IPS-18c (cell line): ENCODE results near the gene KLF2.

Experiments
- H3K4me3 ChIP-seq: 2 replicates; pipeline ENCODE4 v1.7.0; 2013; ENCODE audit warnings: low read depth, mild to moderate bottlenecking, low read length, moderate library complexity; ENCODE audit not compliant: insufficient read depth
- H3K9me3 ChIP-seq: one replicate; pipeline ENCODE4 v1.6.1; 2013; ENCODE audit warnings: mild to moderate bottlenecking, low read length, moderate library complexity; ENCODE audit not compliant: control insufficient read depth, insufficient read depth

Gene KLF2

DNA sequence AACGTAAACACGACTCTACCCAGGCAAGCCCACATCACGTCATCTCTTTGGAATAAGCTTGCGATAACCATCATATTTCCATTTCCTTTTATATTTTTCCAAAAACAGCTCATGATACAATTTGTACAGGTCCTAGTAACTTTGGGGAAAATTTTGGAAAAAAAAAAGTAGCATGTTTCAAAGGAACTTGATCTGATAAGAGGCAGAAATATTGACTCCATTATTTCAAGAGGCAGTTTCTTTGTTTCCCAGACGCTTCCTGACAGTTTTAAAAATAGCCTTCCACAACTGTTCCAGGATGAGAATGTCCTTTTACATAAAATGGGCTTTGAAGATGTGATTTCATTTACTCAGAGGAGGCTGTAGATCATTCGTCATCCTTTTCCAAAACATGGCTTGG lies 23.1 kb downstream of the KLF2 start:
- Histone ChIP-seq H3K9me3 (no peaks in the 10 kb centered on the region), H3K4me3 (no peak overlapping the region)

- Histone ChIP-seq H3K4me3 (no peak overlapping the region), H3K9me3 (no peaks in the 10 kb centered on the region)
Measured at GRCh38 chr19:16349551-16350152, 25.0 kb downstream of the KLF2 start.

DNA sequence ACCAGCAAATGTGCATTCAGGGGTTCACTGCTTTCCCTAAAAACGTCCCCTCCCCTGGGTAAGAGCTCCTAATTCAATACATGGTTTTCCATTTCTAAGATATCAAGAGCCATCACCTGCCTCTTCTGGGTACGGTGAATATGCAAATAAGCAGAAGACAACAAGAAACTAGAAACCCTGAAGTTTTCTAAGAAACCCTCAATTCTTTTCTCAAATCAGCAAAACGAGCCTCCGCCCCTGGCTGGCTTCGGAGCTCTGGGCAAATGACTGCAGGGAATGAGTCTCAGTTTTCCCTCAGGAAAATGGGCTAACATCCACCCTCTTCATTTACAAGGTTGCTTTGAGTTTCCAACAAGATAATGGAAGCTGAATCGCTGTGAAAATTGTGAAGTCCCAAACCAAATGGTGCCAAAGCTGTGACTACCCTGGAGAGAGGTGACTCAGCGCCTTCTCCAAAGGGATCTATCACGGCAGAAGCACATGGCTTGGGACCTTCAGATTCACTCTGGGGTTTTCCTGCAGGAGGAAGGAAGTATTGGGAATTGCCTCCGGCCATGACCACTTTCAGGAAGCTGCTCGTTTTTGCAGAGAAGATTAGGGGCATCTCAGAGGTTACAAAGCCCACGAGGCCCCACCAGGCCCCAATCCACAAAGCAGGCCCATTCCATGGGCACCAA lies 26.6 kb downstream of the KLF2 start:
- Histone ChIP-seq H3K9me3 (no peaks in the 10 kb centered on the region), H3K4me3 (no peak overlapping the region)

DNA sequence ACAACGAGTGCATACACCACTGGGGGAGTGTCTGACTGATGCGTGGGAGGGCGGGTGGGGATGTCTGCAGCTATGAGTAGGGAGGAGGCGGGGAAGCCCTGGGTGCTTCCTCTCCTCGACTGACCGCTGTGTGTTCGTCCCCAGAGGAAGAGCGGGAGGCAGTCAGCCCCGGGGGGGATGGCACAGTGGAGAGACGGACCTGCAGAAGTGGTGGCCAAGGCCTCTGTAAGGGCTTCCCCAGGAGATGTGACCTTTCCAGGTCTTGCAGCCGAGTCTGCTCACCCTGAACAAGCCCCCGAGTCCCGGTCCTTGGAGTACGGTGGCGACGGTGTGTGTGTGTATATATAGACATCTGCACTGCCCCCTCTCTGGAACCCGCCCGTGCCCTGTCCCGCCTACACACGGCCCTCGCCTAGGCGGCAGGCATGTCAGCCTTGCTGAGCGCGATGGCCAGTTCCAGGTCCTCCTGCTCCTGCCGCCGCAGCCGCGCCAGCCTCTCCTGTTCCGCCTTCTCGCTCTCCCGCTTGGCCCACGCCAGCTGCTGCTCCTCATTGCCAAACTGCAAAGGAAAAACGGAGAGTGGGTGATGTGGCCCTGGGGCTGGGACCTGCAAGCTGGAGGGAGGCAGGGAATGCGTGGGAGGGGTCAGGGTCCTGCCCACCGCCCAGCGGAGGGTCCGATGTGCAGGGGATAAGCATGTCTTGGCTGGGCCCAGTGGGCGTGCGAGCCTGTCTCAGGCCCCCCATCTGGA lies 30.8 kb downstream of the KLF2 start:
- Histone ChIP-seq H3K4me3 (no peak overlapping the region), H3K9me3 (no peaks in the 10 kb centered on the region)

DNA sequence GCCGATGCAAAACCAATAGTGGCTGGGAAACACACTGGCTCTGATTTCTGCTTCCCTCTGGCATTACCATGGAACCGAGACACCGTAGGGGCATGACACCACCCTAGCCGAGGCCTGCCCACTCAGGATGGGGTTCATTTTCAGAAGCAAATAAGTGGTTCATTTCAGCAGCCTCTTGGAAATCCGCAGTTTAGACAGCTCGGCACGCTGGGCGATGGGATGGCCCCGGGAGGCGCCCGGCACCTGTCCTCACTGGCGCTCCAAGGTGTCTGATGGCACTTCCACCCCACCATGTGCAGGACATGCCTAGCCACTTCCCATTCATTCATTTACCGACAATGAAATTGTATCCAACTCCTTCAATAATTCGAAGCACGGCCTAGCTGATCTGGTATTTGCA lies 33.8 kb downstream of the KLF2 start:
- Histone ChIP-seq H3K9me3 (no peaks in the 10 kb centered on the region), H3K4me3 (no peak overlapping the region)

DNA sequence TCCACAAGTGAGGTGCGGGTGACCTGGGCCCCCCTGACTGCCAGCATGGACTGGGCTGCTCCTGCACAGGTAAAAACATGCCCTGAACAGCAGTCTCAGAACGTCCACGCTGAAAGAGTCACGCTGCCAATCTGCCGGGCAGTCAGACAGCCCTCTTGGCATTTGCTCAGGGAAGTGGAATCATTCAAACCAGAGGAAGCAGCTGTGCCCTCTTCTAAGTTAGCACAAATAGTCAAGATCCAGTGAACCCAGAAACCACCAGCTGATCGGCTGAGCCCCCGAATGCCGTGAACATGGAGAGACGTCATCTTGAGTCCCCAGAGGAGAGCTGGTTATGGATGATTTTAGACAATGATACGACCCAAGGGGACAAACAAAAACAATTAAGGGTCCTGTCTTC lies 34.4 kb downstream of the KLF2 start:
- no peak overlapping the region for H3K4me3 ChIP-seq
- no peaks in the 10 kb centered on the region for H3K9me3 ChIP-seq

- no peak overlapping the region for H3K4me3 ChIP-seq
- H3K9me3 ChIP-seq, result no peaks in the 10 kb centered on the region
Measured at GRCh38 chr19:16359964-16360363, 35.3 kb downstream of the KLF2 start.

- no peaks in the 10 kb centered on the region for H3K9me3 ChIP-seq
- no peak overlapping the region for H3K4me3 ChIP-seq
Measured at GRCh38 chr19:16360738-16361137, 36.1 kb downstream of the KLF2 start.

GRCh38 chr19:16361254-16361653 lies 36.6 kb downstream of the KLF2 start:
- Histone ChIP-seq H3K4me3 (no peak overlapping the region), H3K9me3 (no peaks in the 10 kb centered on the region)

DNA sequence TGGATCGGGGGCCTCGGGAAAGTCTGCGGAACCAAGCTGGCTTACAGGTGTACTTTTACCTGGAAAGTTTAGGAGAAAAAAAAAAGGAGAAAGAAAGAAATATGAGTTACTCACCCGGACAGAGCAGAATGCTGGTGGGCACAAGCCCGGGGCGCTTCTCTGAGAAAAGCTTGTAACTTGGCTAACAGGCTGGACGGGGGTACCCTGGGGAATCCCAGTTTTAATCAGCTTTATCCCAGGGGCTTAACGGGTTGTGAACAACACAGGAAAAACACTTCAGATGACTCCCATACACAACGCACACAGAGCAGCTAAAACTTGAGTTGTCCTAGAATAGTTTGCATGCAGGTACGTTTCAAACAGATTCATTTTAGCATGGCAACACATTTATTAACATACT lies 37.3 kb downstream of the KLF2 start:
- Histone ChIP-seq H3K9me3 (no peaks in the 10 kb centered on the region), H3K4me3 (no peak overlapping the region)

GRCh38 chr19:16363133-16363851 lies 38.7 kb downstream of the KLF2 start:
- H3K4me3 ChIP-seq, result no peak overlapping the region
- no peaks in the 10 kb centered on the region for H3K9me3 ChIP-seq

DNA sequence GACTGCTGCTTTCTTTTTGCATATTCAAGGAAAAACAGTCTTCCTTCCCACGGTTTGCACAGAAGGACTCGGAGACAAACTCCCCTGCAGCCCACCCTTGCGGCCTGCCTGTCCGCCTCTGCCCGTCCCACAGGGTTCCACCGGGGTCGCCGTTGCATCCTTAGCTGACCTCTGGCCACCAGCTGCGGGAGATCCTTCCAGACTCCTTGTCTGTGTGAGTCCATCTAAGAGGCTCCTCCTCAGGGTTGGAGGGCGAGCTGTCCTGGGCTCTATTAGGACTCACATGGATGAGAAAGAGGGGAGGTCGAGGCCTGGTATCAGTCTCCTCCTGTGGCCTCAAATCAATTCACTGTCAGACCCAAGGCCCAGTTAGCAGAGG lies 39.2 kb downstream of the KLF2 start:
- no peaks in the 10 kb centered on the region for H3K9me3 ChIP-seq
- no peak overlapping the region for H3K4me3 ChIP-seq

DNA sequence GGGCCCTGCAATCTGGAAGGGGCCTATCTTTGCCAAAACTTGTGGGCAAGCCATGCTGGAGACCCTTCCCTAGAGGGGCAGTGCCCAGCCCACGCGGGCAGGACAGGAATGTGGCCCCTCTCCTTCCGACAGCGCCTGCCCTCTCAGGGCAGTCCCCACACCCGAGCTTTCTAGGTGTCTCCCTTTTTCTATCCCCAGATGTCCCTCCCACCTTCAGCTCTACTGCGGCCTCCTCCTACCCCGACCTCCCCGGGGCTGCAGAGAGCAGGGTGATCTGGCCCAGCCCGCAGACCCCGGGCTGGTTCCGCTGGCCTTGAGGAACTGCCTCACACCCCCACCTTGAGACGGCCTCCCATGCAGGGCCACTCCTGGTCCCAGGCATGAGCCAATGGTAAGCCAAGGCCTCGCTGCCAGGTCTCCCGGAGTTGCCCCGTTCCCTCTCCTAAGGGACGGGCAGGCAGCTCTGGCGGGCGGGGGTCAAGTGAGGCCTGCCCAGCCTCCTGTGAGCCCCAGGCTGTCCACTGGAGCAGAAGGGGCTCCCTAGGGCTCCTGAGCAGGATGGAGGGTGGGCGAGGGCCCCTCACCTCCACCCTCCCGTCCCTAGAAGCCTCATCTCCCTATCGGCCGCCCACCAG lies 39.7 kb downstream of the KLF2 start:
- Histone ChIP-seq H3K9me3 (no peaks in the 10 kb centered on the region), H3K4me3 (no peak overlapping the region)

DNA sequence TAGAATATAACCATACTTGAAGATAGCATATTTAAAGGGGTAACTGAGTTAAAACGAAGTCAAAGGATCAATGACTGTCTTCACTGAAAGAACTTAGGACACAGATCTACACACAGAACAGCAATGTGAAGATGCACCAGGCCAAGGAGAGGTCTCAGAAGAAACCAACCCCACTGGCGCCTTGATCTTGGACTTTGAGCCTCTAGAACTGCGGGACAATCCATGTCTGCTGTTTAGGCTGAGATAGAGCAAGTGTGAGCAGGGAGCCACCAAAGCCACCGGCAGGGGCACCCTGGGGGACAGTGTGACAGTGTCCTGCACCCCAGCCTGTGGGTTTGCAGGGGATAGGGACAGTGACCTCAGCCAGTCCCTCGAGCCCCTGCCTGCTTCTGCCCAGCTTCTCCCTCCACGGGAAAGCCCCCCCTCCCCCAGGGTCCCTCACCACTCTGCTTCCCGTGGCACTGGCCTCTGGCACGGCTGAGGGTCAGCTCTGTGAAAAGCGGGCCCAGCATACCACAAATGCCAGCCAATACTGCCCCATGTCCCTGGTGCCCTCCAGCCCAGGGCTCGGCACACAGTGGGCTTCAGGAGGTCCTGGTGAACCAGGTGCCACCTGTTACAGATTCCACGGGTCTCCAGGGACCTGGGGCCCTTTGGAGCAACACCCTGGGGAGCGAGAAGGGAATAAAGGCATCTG lies 40.8 kb downstream of the KLF2 start:
- H3K4me3 ChIP-seq, result no peak overlapping the region
- no peaks in the 10 kb centered on the region for H3K9me3 ChIP-seq

DNA sequence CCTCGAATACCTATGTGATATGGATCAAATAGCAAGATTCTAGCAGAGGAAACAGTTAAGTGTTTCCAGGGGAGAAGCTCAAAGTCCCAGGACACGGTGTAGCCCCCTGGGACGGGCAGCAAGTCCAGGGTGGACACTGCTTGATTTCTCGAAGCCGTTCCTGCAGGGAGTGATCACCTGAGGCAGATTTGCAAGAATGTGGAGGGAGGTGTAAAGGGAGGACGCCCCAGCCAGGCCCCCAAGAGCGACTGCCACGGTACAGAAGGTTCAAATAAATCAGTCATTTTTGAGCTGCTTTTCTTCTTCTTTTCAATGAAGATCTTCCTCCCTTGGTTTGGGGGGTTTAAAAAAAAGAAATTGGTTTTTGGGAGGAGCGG lies 41.4 kb downstream of the KLF2 start:
- H3K4me3 ChIP-seq, result no peak overlapping the region
- H3K9me3 ChIP-seq, result no peaks in the 10 kb centered on the region

GRCh38 chr19:16366433-16367260 lies 42.0 kb downstream of the KLF2 start:
- no peak overlapping the region for H3K4me3 ChIP-seq
- H3K9me3 ChIP-seq, result no peaks in the 10 kb centered on the region
